MM.1S (cell line): ENCODE measurements around the gene MRPL23.
"Not testable (repeated sequence)": the region's sequence is repeated elsewhere in the genome, so short reads cannot be mapped to it uniquely, and the experiment has no call there.

Experiments
- DNase-seq: peaks from one replicate; pipeline ENCODE4 v3.0.0-alpha.2; 2015
- H2AFZ ChIP-seq: fragments of 300-600 bp; sonication (generic); 2 replicates; pipeline ENCODE4 v1.6.0; 2016; ENCODE audit warnings: antibody characterized with exemption, low read length
- H3F3A ChIP-seq: fragments of 300-600 bp; sonication (generic); 2 replicates; pipeline ENCODE4 v1.6.1; 2016; ENCODE audit warnings: mild to moderate bottlenecking, antibody characterized with exemption, low read length, moderate library complexity, mixed read lengths; ENCODE audit not compliant: insufficient read depth
- H3K27ac ChIP-seq: fragments of 300-600 bp; sonication (generic); 2 replicates; pipeline ENCODE4 v1.5.1; 2016; ENCODE audit warnings: mild to moderate bottlenecking, low read length
- H3K27me3 ChIP-seq: fragments of 300-600 bp; sonication (generic); replicated peaks from 2 replicates; pipeline ENCODE4 v1.6.0; 2016; ENCODE audit warnings: low read length; ENCODE audit not compliant: insufficient read depth
- H3K36me3 ChIP-seq: fragments of 300-600 bp; sonication (generic); replicated peaks from 2 replicates; pipeline ENCODE4 v1.6.1; 2016; ENCODE audit warnings: mild to moderate bottlenecking, low read length, mixed read lengths; ENCODE audit not compliant: insufficient read depth
- H3K4me1 ChIP-seq: fragments of 300-600 bp; sonication (generic); 2 replicates; pipeline ENCODE4 v1.6.1; 2016; ENCODE audit warnings: low read length, mixed read lengths
- H3K4me2 ChIP-seq: fragments of 300-600 bp; sonication (generic); 2 replicates; pipeline ENCODE4 v1.6.0; 2016; ENCODE audit warnings: low read depth, low read length
- H3K4me3 ChIP-seq: fragments of 300-600 bp; sonication (generic); 2 replicates; pipeline ENCODE4 v1.5.1; 2016; ENCODE audit warnings: low read length, mixed read lengths
- H3K79me2 ChIP-seq: fragments of 300-600 bp; sonication (generic); 2 replicates; pipeline ENCODE4 v1.6.1; 2016; ENCODE audit warnings: mixed run types, low read length, mixed read lengths
- H3K9ac ChIP-seq: fragments of 300-600 bp; sonication (generic); 2 replicates; pipeline ENCODE4 v1.6.1; 2016; ENCODE audit warnings: low read length, mixed read lengths
- H3K9me2 ChIP-seq: fragments of 300-600 bp; sonication (generic); replicated peaks from 2 replicates; pipeline ENCODE4 v1.6.1; 2016; ENCODE audit warnings: mild to moderate bottlenecking, low read length, mixed read lengths; ENCODE audit not compliant: insufficient read depth
- H3K9me3 ChIP-seq: fragments of 300-600 bp; sonication (generic); replicated peaks from 2 replicates; pipeline ENCODE4 v1.6.1; 2016; ENCODE audit warnings: mild to moderate bottlenecking, low read length, mixed read lengths; ENCODE audit not compliant: insufficient read depth
- H4K20me1 ChIP-seq: fragments of 300-600 bp; sonication (generic); 2 replicates; pipeline ENCODE4 v1.6.1; 2016; ENCODE audit warnings: mild to moderate bottlenecking, low read length, moderate library complexity, mixed read lengths; ENCODE audit not compliant: insufficient read depth
- CTCF ChIP-seq: fragments of 300-600 bp; sonication (generic); IDR thresholded peaks from 2 replicates; pipeline ENCODE4 v1.5.1; 2016; ENCODE audit warnings: antibody characterized with exemption, low read length, mixed read lengths
- EZH2 ChIP-seq: fragments of 300-600 bp; sonication (generic); optimal IDR thresholded peaks from 2 replicates; pipeline ENCODE3; 2017; ENCODE audit warnings: low read depth, mild to moderate bottlenecking, antibody characterized with exemption, low read length, mixed read lengths
- EZH2phosphoT487 ChIP-seq: fragments of 300-600 bp; sonication (generic); IDR thresholded peaks from 2 replicates; pipeline ENCODE4 v1.6.1; 2018; ENCODE audit warnings: antibody characterized with exemption, low read length

The MRPL23 gene

GRCh38 chr11:1939006-1939625 lies 8.0 kb upstream of the MRPL23 start:
- Histone ChIP-seq H3K9me3 (no peaks in the 10 kb centered on the region), H3K4me1 (no peaks in the 10 kb centered on the region), H3K27ac (no peak overlapping the region), H3K36me3 (no peaks in the 10 kb centered on the region), H3K27me3 (peaks cover 84% of the 10 kb centered on the region), H3K4me3 (no peak overlapping the region), H4K20me1 (no peaks in the 10 kb centered on the region), H3K4me2 (no peak overlapping the region), H3K9me2 (no peaks in the 10 kb centered on the region), H3K79me2 (no peaks in the 10 kb centered on the region), H2AFZ (no peak overlapping the region), H3F3A (no peaks in the 10 kb centered on the region), H3K9ac (no peak overlapping the region)
- no peak for TF ChIP-seq EZH2phosphoT487
- no peak for TF ChIP-seq CTCF
- TF ChIP-seq EZH2: no peak
- no peak for DNase-seq

- H3K79me2 ChIP-seq, H3K4me3 ChIP-seq, H3K9me3 ChIP-seq, H3K9ac ChIP-seq, H4K20me1 ChIP-seq, H3K4me1 ChIP-seq, H3K4me2 ChIP-seq, H3K27ac ChIP-seq, H2AFZ ChIP-seq, H3K36me3 ChIP-seq, H3F3A ChIP-seq, DNase-seq, H3K9me2 ChIP-seq: not testable (repeated sequence)
- peaks cover 80% of the 10 kb centered on the region for H3K27me3 ChIP-seq
Measured at GRCh38 chr11:1939788-1940187, 7.3 kb upstream of the MRPL23 start.

GRCh38 chr11:1942558-1943260 lies 4.4 kb upstream of the MRPL23 start:
- no peak for DNase-seq
- no peak overlapping the region for H2AFZ ChIP-seq
- H3K4me2 ChIP-seq: no peak overlapping the region
- no peaks in the 10 kb centered on the region for H3K9me3 ChIP-seq
- H3K9me2 ChIP-seq: no peaks in the 10 kb centered on the region
- H3K27ac ChIP-seq: no peak overlapping the region
- TF ChIP-seq EZH2phosphoT487 (no peak), CTCF (no peak), EZH2 (no peak)
- peaks cover 51% of the 10 kb centered on the region for H3K27me3 ChIP-seq
- no peaks in the 10 kb centered on the region for H3K79me2 ChIP-seq
- no peaks in the 10 kb centered on the region for H3K36me3 ChIP-seq
- H3K4me3 ChIP-seq: no peak overlapping the region
- H4K20me1 ChIP-seq: no peaks in the 10 kb centered on the region
- H3K9ac ChIP-seq: no peak overlapping the region
- no peaks in the 10 kb centered on the region for H3F3A ChIP-seq
- H3K4me1 ChIP-seq: no peaks in the 10 kb centered on the region

GRCh38 chr11:1943576-1943975 lies 3.6 kb upstream of the MRPL23 start:
- no peak for DNase-seq
- Histone ChIP-seq H3K4me1 (no peaks in the 10 kb centered on the region), H3K27me3 (peaks cover 43% of the 10 kb centered on the region), H3K9ac (no peak overlapping the region), H2AFZ (no peak overlapping the region), H3K36me3 (no peaks in the 10 kb centered on the region), H3K4me3 (no peak overlapping the region), H4K20me1 (no peaks in the 10 kb centered on the region), H3F3A (no peaks in the 10 kb centered on the region), H3K9me3 (no peaks in the 10 kb centered on the region), H3K4me2 (no peak overlapping the region), H3K9me2 (no peaks in the 10 kb centered on the region), H3K79me2 (no peaks in the 10 kb centered on the region), H3K27ac (no peak overlapping the region)
- TF ChIP-seq CTCF: no peak
- no peak for TF ChIP-seq EZH2
- no peak for TF ChIP-seq EZH2phosphoT487
